Mesothelial cell of epicardium (in vitro differentiated cells): ENCODE results near the gene HTR1D. TPM values are rescaled to one million over a fixed set of nuclear protein-coding genes. Genes with fewer than 3 reads are reported as not detected.
"Not testable (repeated sequence)": the region's sequence is repeated elsewhere in the genome, so short reads cannot be mapped to it uniquely, and the experiment has no call there.

ENCODE experiments used
- DNase-seq, 2 experiments: peaks; one replicate each; pipeline ENCODE4 v3.0.0; 2021; ENCODE audit warnings: low spot score in 2 of 2; ENCODE audit not compliant: unreplicated experiment in 2 of 2
- H3K27ac Mint-ChIP-seq: 2 replicates; pipeline ENCODE4 v1.8.0; 2021; ENCODE audit warnings: mixed read lengths
- H3K27me3 Mint-ChIP-seq: 2 replicates; pipeline ENCODE4 v1.8.0; 2021; ENCODE audit warnings: low read depth, mixed read lengths
- H3K36me3 Mint-ChIP-seq: 2 replicates; pipeline ENCODE4 v1.8.0; 2021; ENCODE audit warnings: mixed read lengths
- H3K4me1 Mint-ChIP-seq: 2 replicates; pipeline ENCODE4 v1.8.0; 2021; ENCODE audit warnings: mixed read lengths
- H3K4me3 Mint-ChIP-seq: 2 replicates; pipeline ENCODE4 v1.8.0; 2021; ENCODE audit warnings: mild to moderate bottlenecking, moderate library complexity, mixed read lengths
- H3K9me3 Mint-ChIP-seq: 2 replicates; pipeline ENCODE4 v1.8.0; 2021; ENCODE audit warnings: mixed read lengths
- CTCF ChIP-seq: fragments of 200-600 bp; sonication (generic); IDR thresholded peaks from one replicate; pipeline ENCODE4 v1.5.0; 2021; ENCODE audit warnings: antibody characterized with exemption; ENCODE audit not compliant: unreplicated experiment
- total RNA-seq: library from RNA; stranded (reverse); gene quantifications from 3 replicates; pipeline ENCODE4 v1.2.1, GENCODE V29; 2021

The HTR1D gene
- total RNA-seq, 1 donor from 2014 or later: 0.09 TPM

- H3K36me3 Mint-ChIP-seq: no peaks in the 10 kb centered on the region
- no peaks in the 10 kb centered on the region for H3K9me3 Mint-ChIP-seq
- no peak overlapping the region for H3K4me3 Mint-ChIP-seq
- no peaks in the 10 kb centered on the region for H3K4me1 Mint-ChIP-seq
- H3K27me3 Mint-ChIP-seq: peaks cover 23% of the 10 kb centered on the region
- DNase-seq: no peak
- no peak for TF ChIP-seq CTCF
- H3K27ac Mint-ChIP-seq: no peak overlapping the region
Observed at GRCh38 chr1:23208527-23208926, 8.8 kb downstream of the HTR1D start.

- H3K4me1 Mint-ChIP-seq, H3K36me3 Mint-ChIP-seq, H3K4me3 Mint-ChIP-seq, DNase-seq, H3K27ac Mint-ChIP-seq, H3K9me3 Mint-ChIP-seq: not testable (repeated sequence)
- H3K27me3 Mint-ChIP-seq: peaks cover 23% of the 10 kb centered on the region
Observed at GRCh38 chr1:23207733-23208132, 9.6 kb downstream of the HTR1D start.

- Mint-ChIP-seq H3K4me1 (no peaks in the 10 kb centered on the region), H3K36me3 (no peaks in the 10 kb centered on the region), H3K9me3 (no peaks in the 10 kb centered on the region), H3K4me3 (no peak overlapping the region), H3K27me3 (no peaks in the 10 kb centered on the region), H3K27ac (no peak overlapping the region)
- DNase-seq: no peak
- TF ChIP-seq CTCF: no peak
Observed at GRCh38 chr1:23202263-23202749, 15.0 kb downstream of the HTR1D start.

GRCh38 chr1:23200883-23201282, 16.4 kb downstream of the HTR1D start:
- Mint-ChIP-seq H3K27me3 (no peaks in the 10 kb centered on the region), H3K9me3 (no peaks in the 10 kb centered on the region), H3K4me1 (peaks cover 6% of the 10 kb centered on the region), H3K4me3 (no peak overlapping the region), H3K27ac (no peak overlapping the region), H3K36me3 (no peaks in the 10 kb centered on the region)
- TF ChIP-seq CTCF: no peak
- no peak for DNase-seq

GRCh38 chr1:23198373-23198772, 18.9 kb downstream of the HTR1D start:
- H3K4me1 Mint-ChIP-seq: peaks cover 6% of the 10 kb centered on the region
- TF ChIP-seq CTCF: peak; percentile 24
- H3K4me3 Mint-ChIP-seq: no peak overlapping the region
- H3K27me3 Mint-ChIP-seq: no peaks in the 10 kb centered on the region
- H3K36me3 Mint-ChIP-seq: no peaks in the 10 kb centered on the region
- no peak for DNase-seq
- H3K9me3 Mint-ChIP-seq: no peaks in the 10 kb centered on the region
- H3K27ac Mint-ChIP-seq: no peak overlapping the region

- no peaks in the 10 kb centered on the region for H3K27me3 Mint-ChIP-seq
- H3K4me3 Mint-ChIP-seq: no peak overlapping the region
- no peak for TF ChIP-seq CTCF
- H3K9me3 Mint-ChIP-seq: no peaks in the 10 kb centered on the region
- H3K27ac Mint-ChIP-seq: peak overlapping the region; percentile 69
- no peak for DNase-seq
- H3K36me3 Mint-ChIP-seq: no peaks in the 10 kb centered on the region
- H3K4me1 Mint-ChIP-seq: peaks cover 6% of the 10 kb centered on the region
Observed at GRCh38 chr1:23196627-23197328, 20.5 kb downstream of the HTR1D start.
